Activated CD4-positive, alpha-beta T cell treated with anti-CD3 and anti-CD28 coated beads, Interleukin-2, amount 10 ng/mL, durations not matched to agents 24 days and 14 days (primary cell): ENCODE measurements around the gene SLC22A7. TPM values are rescaled to one million over a fixed set of nuclear protein-coding genes. Genes with fewer than 3 reads are reported as not detected.

Source experiments
- DNase-seq: peaks from one replicate; pipeline ENCODE4 v3.0.0; 2022
- H3K27ac Mint-ChIP-seq: one replicate; pipeline ENCODE4 v1.8.0; 2022; ENCODE audit warnings: mild to moderate bottlenecking, mixed read lengths
- H3K27me3 Mint-ChIP-seq: one replicate; pipeline ENCODE4 v1.8.0; 2022; ENCODE audit warnings: mixed read lengths
- H3K36me3 Mint-ChIP-seq: one replicate; pipeline ENCODE4 v1.8.0; 2022; ENCODE audit warnings: low read depth, mild to moderate bottlenecking, mixed read lengths
- H3K4me1 Mint-ChIP-seq: one replicate; pipeline ENCODE4 v1.8.0; 2021; ENCODE audit warnings: mixed read lengths
- H3K4me3 Mint-ChIP-seq: one replicate; pipeline ENCODE4 v1.8.0; 2022; ENCODE audit warnings: mild to moderate bottlenecking, moderate library complexity, mixed read lengths
- H3K9me3 Mint-ChIP-seq: one replicate; pipeline ENCODE4 v1.8.0; 2021; ENCODE audit warnings: mixed read lengths
- intact Hi-C: fragments of 100-400 bp; cut with micrococcal nuclease; formaldehyde crosslinking; loops from one replicate; pipeline ENCODE4 v1.15.1; 2023
- total RNA-seq: library from RNA; stranded (reverse); gene quantifications from 2 replicates; pipeline ENCODE4 v1.2.3, GENCODE V29; 2022

The SLC22A7 gene
- total RNA-seq, result not detected in 2 replicates

GRCh38 chr6:43297644-43298564, at the start of gene SLC22A7:
SLC22A7 (plus strand) TSS chr6:43298260; CDS start chr6:43298359, 99 bp downstream.
- Mint-ChIP-seq H3K4me3 (no peak within 1 kb of the TSS), H3K9me3 (no peaks in the 10 kb centered on the region), H3K36me3 (no peaks in the 10 kb centered on the region), H3K4me1 (no peaks in the 10 kb centered on the region), H3K27ac (no peak within 1 kb of the TSS), H3K27me3 (peaks cover 19% of the 10 kb centered on the region)
- intact Hi-C loops, result no loop called here
- DNase-seq, result no peak

DNA sequence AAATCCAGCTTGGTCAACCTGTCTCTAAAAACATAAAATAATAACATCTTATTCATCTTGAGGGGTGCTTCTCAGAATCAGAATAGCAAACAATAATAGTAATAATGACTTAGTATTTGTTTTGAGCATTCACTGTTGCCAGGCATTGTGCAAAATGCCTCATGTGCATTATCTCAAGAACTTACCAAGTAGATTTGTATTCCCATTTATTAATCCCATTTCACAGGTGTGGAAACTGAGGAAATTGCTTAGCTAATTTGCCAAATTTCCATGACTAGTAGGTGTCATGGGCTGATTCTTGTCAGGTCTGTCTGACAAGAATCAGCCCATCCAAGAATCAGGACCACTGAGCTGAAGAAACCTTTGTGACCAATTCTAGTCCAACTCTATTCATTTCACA, 49.3 kb upstream of the SLC22A7 start:
- DNase-seq, result no peak
- Mint-ChIP-seq H3K9me3 (no peaks in the 10 kb centered on the region), H3K27ac (no peak overlapping the region), H3K4me1 (peaks cover 37% of the 10 kb centered on the region), H3K4me3 (no peak overlapping the region), H3K36me3 (no peaks in the 10 kb centered on the region), H3K27me3 (peaks cover 30% of the 10 kb centered on the region)
- intact Hi-C loops, result loop anchor here (5.0 kb wide), 1 partner anchor 76 kb away; the partner anchor contains the start of gene SRF

DNA sequence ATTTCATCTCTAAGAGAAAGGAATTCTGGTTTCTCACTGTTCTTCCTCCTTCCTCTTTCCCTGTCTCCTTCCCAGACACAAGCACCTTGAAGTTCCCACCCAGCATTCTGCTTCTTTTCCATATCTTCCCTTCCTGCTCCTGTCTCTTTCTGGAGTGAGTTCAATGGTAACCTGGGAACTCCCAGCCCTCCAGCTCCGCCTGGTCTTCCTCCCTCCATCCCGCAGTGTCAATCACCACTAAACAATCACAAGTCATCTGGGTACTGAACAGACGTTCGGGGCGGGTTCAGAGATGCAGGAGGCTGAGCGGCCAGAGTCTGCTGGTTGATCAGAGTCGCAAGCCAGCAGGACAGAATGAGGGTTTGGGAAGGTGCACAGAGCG, 47.1 kb upstream of the SLC22A7 start:
- peaks cover 46% of the 10 kb centered on the region for H3K4me1 Mint-ChIP-seq
- H3K27me3 Mint-ChIP-seq, result peaks cover 30% of the 10 kb centered on the region
- H3K27ac Mint-ChIP-seq, result no peak overlapping the region
- H3K4me3 Mint-ChIP-seq, result no peak overlapping the region
- DNase-seq, result no peak
- no peaks in the 10 kb centered on the region for H3K9me3 Mint-ChIP-seq
- intact Hi-C loops, result no loop called here
- H3K36me3 Mint-ChIP-seq, result no peaks in the 10 kb centered on the region

GRCh38 chr6:43253401-43253800, 44.7 kb upstream of the SLC22A7 start:
- Mint-ChIP-seq H3K4me1 (peaks cover 44% of the 10 kb centered on the region), H3K36me3 (no peaks in the 10 kb centered on the region), H3K27me3 (peaks cover 21% of the 10 kb centered on the region), H3K4me3 (no peak overlapping the region), H3K27ac (no peak overlapping the region), H3K9me3 (no peaks in the 10 kb centered on the region)
- intact Hi-C loops, result no loop called here
- no peak for DNase-seq

DNA sequence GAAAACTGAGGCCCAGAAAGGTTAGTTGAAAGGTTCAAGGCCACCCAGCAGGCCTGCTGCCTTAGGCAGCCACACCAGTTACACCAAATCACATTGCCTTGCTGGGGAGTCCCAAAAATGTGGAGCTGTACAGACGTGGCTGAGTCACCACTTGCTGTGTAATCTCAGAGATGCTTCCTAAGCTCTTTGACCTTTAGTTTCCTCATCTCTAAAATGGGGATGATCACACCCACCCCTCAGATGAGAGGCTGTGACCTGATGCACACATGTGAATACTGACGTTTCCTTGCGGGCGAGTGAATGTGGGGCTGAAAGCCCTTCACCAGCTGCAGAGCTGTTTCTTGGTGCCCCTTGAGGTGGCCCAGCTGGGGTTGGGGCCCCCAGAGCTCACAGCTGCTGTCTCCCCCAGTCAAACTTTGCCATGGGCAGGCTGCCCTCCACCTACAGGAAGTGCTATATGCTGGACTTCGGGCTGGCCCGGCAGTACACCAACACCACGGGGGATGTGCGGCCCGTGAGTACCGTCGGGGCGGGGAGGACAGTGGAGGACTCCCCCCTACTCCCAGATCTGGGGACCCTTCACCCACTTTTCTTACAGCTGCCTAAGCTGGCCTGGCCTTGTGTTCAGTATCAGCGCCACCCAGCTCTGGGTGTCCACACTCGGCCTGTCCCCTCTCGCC, 43.8 kb upstream of the SLC22A7 start:
- Mint-ChIP-seq H3K4me3 (no peak overlapping the region), H3K4me1 (peaks cover 44% of the 10 kb centered on the region), H3K9me3 (no peaks in the 10 kb centered on the region), H3K27me3 (peaks cover 20% of the 10 kb centered on the region), H3K36me3 (no peaks in the 10 kb centered on the region), H3K27ac (peak overlapping the region; percentile 31)
- DNase-seq, result no peak
- intact Hi-C loops, result no loop called here

DNA sequence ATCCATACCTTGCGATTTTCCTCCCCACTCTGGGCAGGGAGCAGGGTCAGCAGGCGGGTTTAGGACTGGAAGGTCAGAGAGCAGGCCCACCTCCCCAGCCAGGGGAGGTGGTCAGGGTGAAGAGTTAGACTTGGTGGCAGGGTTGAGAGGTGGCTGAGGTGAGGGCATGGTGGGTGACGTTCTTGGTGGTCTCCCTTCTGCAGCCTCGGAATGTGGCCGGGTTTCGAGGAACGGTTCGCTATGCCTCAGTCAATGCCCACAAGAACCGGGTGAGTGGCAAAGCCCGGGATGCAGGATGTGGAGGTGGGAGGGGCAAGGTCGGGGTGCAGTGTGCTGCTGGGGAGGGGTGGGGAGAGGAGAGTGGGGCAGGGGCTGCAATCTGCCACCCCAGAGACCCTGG, 43.2 kb upstream of the SLC22A7 start:
- Mint-ChIP-seq H3K27me3 (peaks cover 20% of the 10 kb centered on the region), H3K9me3 (no peaks in the 10 kb centered on the region), H3K36me3 (no peaks in the 10 kb centered on the region), H3K4me1 (peaks cover 44% of the 10 kb centered on the region), H3K4me3 (no peak overlapping the region), H3K27ac (peak overlapping the region; percentile 75)
- intact Hi-C loops, result no loop called here
- no peak for DNase-seq

- H3K4me1 Mint-ChIP-seq, result peaks cover 45% of the 10 kb centered on the region
- H3K4me3 Mint-ChIP-seq, result no peak overlapping the region
- H3K27ac Mint-ChIP-seq, result no peak overlapping the region
Measured at GRCh38 chr6:43255408-43256054, 42.5 kb upstream of the SLC22A7 start.

DNA sequence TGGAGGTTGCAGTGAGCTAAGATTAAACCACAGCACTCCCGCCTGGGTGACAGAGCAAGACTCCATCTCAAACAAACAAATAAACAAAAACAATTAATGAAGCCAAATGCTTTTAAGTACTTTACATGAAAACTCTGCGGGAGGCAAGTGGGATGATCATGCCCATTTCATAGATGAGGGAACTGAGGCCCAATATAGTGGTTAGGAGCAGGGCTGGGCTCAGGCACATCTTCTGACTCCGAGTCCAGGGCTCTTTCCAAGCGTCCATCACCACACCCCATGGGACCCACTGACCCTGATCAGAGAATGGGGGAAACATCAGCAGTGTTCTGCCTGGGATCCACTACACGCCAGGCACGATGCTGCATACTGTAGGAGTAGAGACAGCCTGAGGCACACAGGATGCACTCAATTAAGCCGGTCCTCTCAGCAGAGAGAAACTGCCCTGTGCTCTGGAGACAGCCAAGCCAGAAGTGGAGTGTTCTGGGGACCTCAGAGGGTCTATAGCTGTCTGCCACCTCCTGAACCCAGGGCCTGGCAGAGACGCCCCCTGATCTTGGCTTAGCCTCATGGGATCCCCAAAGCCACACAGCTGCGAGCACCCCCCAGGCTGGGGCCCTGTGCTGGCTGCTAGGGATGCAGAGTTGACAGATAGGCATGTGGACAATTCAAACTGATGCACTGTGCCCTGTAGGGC, 41.2 kb upstream of the SLC22A7 start:
- intact Hi-C loops, result no loop called here
- H3K9me3 Mint-ChIP-seq, result no peaks in the 10 kb centered on the region

More at GRCh38 chr6:43255408-43256054, 42.5 kb upstream of the SLC22A7 start:
- peaks cover 20% of the 10 kb centered on the region for H3K27me3 Mint-ChIP-seq
- intact Hi-C loops, result no loop called here
- no peaks in the 10 kb centered on the region for H3K9me3 Mint-ChIP-seq
- H3K36me3 Mint-ChIP-seq, result no peaks in the 10 kb centered on the region
- no peak for DNase-seq

GRCh38 chr6:43257367-43258145, 40.5 kb upstream of the SLC22A7 start:
- Mint-ChIP-seq H3K36me3 (no peaks in the 10 kb centered on the region), H3K27ac (peak overlapping the region; percentile 74), H3K9me3 (no peaks in the 10 kb centered on the region)

More for the DNA sequence above, 41.2 kb upstream of the SLC22A7 start:
- no peak for DNase-seq
- peak overlapping the region; percentile 74 for H3K27ac Mint-ChIP-seq
- H3K27me3 Mint-ChIP-seq, result peaks cover 7% of the 10 kb centered on the region
- H3K36me3 Mint-ChIP-seq, result no peaks in the 10 kb centered on the region
- peak overlapping the region; percentile 63 for H3K4me3 Mint-ChIP-seq
- H3K4me1 Mint-ChIP-seq, result peaks cover 33% of the 10 kb centered on the region

GRCh38 chr6:43258180-43258579, 39.9 kb upstream of the SLC22A7 start:
- intact Hi-C loops, result no loop called here
- Mint-ChIP-seq H3K36me3 (no peaks in the 10 kb centered on the region), H3K4me3 (no peak overlapping the region), H3K4me1 (peaks cover 27% of the 10 kb centered on the region), H3K27me3 (no peaks in the 10 kb centered on the region), H3K27ac (peak overlapping the region; percentile 74), H3K9me3 (no peaks in the 10 kb centered on the region)
- no peak for DNase-seq

More at GRCh38 chr6:43257367-43258145, 40.5 kb upstream of the SLC22A7 start:
- peak; percentile 65 for DNase-seq
- Mint-ChIP-seq H3K4me3 (peak overlapping the region; percentile 63), H3K4me1 (peaks cover 32% of the 10 kb centered on the region), H3K27me3 (peaks cover 4% of the 10 kb centered on the region)
- intact Hi-C loops, result no loop called here

DNA sequence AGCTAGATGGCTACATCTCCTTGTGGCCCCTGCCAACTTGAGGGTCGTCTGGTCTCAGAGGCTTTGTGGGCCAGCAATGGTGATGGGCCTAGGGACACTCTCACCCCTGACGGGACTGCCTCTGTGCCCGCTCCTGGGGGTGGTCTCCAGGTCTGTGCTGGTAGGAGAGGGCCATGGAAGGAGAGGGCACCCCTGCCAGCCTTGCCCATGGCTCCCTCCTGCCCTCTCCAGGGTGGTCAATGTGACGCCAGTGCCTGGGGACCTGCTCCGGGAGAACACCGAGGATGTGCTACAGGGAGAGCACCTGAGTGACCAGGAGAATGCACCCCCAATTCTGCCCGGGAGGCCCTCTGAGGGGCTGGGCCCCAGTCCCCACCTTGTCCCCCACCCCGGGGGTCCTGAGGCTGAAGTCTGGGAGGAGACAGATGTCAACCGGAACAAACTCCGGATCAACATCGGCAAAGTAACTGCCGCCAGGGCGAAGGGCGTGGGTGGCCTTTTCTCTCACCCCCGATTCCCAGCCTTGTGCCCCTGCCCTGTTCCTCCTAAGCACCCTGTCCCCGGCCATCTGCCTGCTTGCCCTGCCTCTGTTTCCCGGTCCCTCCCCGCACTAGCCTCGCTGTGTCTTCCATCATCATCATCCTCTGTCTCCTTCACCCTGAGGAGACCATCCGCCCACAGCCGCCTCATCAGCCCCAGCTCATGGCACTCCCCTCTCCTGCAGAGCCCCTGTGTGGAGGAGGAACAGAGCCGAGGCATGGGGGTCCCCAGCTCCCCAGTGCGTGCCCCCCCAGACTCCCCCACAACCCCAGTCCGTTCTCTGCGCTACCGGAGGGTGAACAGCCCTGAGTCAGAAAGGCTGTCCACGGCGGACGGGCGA, 39.0 kb upstream of the SLC22A7 start:
- peaks cover 23% of the 10 kb centered on the region for H3K4me1 Mint-ChIP-seq
- H3K36me3 Mint-ChIP-seq, result no peaks in the 10 kb centered on the region

GRCh38 chr6:43260791-43261190, 37.3 kb upstream of the SLC22A7 start:
- intact Hi-C loops, result loop anchor here (5.0 kb wide), 2 partner anchors 33 to 92 kb away; partner anchors contain the start of gene DNPH1
- no peaks in the 10 kb centered on the region for H3K9me3 Mint-ChIP-seq
- H3K27ac Mint-ChIP-seq, result no peak overlapping the region

More for the DNA sequence above, 39.0 kb upstream of the SLC22A7 start:
- Mint-ChIP-seq H3K4me3 (no peak overlapping the region), H3K27ac (peak overlapping the region; percentile 17), H3K27me3 (no peaks in the 10 kb centered on the region), H3K9me3 (no peaks in the 10 kb centered on the region)
- intact Hi-C loops, result no loop called here
- DNase-seq, result no peak

More at GRCh38 chr6:43260791-43261190, 37.3 kb upstream of the SLC22A7 start:
- Mint-ChIP-seq H3K4me1 (peaks cover 18% of the 10 kb centered on the region), H3K4me3 (no peak overlapping the region), H3K27me3 (no peaks in the 10 kb centered on the region), H3K36me3 (no peaks in the 10 kb centered on the region)
- no peak for DNase-seq
